GM12873 (cell line): Measurements from ENCODE around the gene CLSTN3.

Experiments
- TF ChIP-seq, protein P1 (sequence below): IDR thresholded peaks from 2 replicates; pipeline ENCODE4 v1.5.1; 2012; ENCODE audit warnings: low read depth, mild to moderate bottlenecking, moderate library complexity, low read length, control low read depth; ENCODE audit not compliant: insufficient read depth; ENCODE audit errors: missing control alignments

Gene CLSTN3

DNA sequence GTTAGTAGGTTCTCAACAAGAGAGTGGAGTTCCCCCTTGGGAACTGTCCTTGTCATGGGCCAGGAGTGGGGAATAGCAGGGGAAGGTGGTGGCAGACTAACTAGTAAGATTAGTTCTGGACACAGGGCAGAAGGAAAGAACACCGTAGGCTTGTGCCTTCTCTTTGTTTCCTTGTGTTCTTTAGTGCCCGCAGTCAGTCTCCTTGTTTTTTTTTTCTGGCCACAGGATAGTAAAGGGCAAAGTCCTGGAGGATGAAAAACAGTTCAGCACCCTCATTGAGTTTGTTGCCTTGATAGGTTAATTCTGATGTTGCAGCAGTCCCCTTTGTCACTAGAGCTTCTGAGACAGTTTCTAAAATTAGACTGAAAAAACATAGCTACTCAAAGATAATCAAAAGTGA is 67.7 kb downstream of the CLSTN3 start:
- TF ChIP-seq, protein P1, sequence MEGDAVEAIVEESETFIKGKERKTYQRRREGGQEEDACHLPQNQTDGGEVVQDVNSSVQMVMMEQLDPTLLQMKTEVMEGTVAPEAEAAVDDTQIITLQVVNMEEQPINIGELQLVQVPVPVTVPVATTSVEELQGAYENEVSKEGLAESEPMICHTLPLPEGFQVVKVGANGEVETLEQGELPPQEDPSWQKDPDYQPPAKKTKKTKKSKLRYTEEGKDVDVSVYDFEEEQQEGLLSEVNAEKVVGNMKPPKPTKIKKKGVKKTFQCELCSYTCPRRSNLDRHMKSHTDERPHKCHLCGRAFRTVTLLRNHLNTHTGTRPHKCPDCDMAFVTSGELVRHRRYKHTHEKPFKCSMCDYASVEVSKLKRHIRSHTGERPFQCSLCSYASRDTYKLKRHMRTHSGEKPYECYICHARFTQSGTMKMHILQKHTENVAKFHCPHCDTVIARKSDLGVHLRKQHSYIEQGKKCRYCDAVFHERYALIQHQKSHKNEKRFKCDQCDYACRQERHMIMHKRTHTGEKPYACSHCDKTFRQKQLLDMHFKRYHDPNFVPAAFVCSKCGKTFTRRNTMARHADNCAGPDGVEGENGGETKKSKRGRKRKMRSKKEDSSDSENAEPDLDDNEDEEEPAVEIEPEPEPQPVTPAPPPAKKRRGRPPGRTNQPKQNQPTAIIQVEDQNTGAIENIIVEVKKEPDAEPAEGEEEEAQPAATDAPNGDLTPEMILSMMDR: no peak

DNA sequence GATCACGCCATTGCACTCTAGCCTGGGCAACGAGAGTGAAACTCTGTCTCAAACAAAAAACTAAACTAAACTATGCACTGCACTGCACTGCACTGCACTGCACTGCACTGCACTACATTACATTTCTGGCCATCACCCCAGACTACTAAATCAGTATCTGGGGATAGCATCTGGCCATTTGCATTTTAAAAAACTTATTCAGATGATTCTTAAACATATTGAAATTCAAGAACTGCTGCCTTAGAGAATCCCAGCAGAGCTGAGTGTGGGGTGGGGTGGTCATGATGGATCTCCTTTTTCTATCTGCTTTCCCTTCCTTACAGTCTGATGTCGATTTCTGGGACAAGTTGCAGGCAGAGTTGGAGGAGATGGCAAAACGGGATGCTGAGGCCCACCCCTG is 72.9 kb downstream of the CLSTN3 start:
- TF ChIP-seq, protein P1: no peak

DNA sequence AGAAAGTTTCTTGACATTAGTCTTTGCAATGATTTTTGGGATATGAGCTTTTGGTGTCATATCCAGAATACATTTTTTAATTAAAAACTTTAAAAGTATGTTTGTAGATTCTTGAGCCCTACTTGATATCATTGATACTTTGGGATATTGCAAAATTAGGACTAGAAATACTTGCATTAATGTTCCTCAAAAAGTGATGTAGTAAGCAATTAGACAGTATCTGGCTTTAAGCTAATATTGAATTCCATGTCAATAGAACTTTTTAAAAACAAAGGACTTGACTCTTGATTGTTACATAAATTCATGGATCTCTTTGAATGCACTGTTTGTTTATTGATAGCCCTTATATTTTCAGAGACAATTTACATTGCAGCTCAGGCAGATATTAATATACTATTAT is 74.9 kb downstream of the CLSTN3 start:
- TF ChIP-seq, protein P1: no peak

DNA sequence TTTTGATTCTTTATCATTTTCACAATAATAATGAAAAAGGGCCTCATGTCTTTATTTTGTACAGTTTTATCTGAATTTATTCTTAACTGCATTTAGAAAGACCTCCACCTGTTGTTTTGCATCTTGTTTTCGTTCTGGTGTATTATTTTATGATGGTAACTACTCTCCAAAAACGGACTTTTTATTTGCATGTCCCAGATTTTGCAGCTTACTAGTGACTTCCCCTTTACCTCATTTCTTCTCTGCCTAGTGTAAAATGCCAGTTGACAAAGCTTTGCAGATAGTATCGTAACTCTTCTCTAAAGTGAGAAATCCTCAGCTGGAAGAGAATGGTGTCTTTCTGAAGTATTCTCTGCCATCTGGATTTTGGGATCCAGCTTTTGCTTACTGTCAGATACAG is 76.5 kb downstream of the CLSTN3 start:
- TF ChIP-seq, protein P1: no peak

DNA sequence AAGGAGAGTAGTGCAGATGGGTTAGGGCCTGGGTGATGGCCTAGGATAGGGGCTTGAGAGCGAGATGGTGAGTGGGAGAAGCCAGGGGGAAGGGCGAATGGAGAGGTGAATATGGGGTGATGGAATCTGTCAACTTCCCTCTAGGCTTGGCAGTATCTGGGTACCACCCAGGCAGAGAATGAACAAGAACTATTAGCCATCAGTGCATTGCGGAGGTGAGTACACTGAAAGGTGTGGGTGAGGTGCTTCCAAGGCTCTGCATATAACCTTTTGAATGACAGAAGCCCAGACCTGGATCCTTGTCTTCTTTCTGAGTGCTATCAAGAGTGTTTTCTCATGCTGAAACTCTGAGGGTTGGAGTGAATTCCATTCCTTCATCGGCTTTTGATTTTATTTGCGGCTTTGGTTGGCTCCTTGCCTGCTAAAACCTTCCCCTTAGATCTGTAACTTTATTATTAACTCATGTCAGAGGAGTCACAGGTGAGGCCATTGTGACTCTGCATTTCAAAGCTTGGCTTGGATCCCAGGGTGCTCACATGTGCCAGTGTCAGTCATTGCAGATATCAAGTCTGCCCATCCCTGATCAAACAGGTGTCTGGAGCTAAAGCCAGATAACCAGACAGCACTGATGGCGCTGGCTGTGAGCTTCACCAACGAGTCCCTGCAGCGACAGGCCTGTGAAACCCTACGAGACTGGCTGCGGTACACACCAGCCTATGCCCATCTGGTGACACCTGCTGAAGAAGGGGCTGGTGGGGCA is 77.9 kb downstream of the CLSTN3 start:
- TF ChIP-seq, protein P1: no peak
